GM12892 (cell line): ENCODE measurements around the gene WDFY3.

Experiments
- POLR2A ChIP-seq: IDR thresholded peaks from 2 replicates; pipeline ENCODE4 v1.6.1; 2011; ENCODE audit warnings: low read depth, low read length, control low read depth
- POLR2AphosphoS5 ChIP-seq: IDR thresholded peaks from 2 replicates; pipeline ENCODE4 v1.6.1; 2011; ENCODE audit warnings: low read depth, low read length, control low read depth

DNA sequence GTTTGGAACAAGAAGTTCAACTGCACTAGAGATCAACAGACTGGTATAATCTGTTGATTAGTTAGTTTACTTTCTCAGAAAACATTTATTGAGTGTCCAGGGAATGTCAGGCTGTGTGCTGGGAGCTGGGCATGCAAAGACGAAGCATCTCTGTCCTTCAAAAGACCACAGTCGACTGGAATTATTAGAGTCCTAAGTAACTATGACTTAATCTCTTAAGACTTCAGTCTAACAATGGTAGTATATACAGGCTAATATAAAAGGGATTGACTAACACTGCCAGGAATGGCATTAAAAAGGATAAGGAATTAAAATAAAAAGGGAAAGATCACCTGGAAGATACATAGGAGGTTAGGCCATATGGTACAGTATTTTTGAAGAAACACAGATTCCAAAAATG, 128.7 kb downstream of the WDFY3 start:
- no peak for TF ChIP-seq POLR2A
- TF ChIP-seq POLR2AphosphoS5 = no peak
